ENCODE results near the gene NACC2.
A peak's percentile ranks its signal among the peaks of the same experiment; 100 is the strongest.

The NACC2 gene

DNA sequence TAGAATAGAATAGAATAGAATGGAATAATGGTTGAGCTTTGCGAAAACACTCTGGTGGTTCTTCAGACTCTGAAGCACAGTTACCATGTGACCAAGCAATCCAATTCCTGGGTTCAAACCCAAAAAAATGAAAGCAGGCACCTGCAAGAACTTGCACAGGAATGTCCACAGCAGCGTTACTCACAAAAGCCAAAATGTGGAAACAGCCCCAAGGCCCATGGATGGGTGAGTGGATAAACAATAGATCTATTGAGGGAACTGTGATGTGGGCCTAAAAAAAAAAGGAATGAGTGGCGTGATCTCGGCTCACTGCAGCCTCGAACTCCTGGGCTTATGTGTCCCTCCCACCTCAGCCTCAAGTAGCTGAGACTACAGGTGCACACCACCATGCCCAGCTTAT lies 45.0 kb upstream of the NACC2 start:
- Histone ChIP-seq H3K4me3 (ENCODE audit: low read length in 2 of 2) (no peak overlapping the region), H2AK5ac (ENCODE audit: low read depth, low read length) (no peak overlapping the region)
- WGBS, 2 donors (ENCODE audit: extremely low coverage in 2 of 2, insufficient read length in 2 of 2, insufficient replicate concordance in 1 of 2): no CpG with 5 or more reads among the region's 5 CpGs

GRCh38 chr9:136138566-136138965 lies 43.5 kb upstream of the NACC2 start:
- peak overlapping the region in 1 of 2 donors; percentile 5 for H3K4me3 ChIP-seq (ENCODE audit: low read length in 2 of 2)
- no peak overlapping the region for H2BK12ac ChIP-seq (ENCODE audit: low read length)
- H2AFZ ChIP-seq (ENCODE audit: low read length): no peak overlapping the region
- no peak overlapping the region for H4K8ac ChIP-seq (ENCODE audit: low read depth, low read length)
- H3K4me1 ChIP-seq (ENCODE audit: control insufficient read depth in 2 of 2, insufficient read depth in 1 of 2, low read depth in 1 of 2, low read length in 2 of 2): peaks cover 6 to 11% of the 10 kb centered on the region in 2 donors
- no peak overlapping the region for H2BK15ac ChIP-seq (ENCODE audit: low read length)
- no peak overlapping the region for H2AK5ac ChIP-seq (ENCODE audit: low read depth, low read length)
- H3K4me2 ChIP-seq (ENCODE audit: insufficient read depth, low read length, poor library complexity, severe bottlenecking): no peak overlapping the region
- no peak overlapping the region for H3K18ac ChIP-seq (ENCODE audit: low read length)
- H3K27me3 ChIP-seq (ENCODE audit: control insufficient read depth in 3 of 3, insufficient read depth in 3 of 3, low read depth in 1 of 3, low read length in 3 of 3): peaks cover under 1 to 60% (median 13%) of the 10 kb centered on the region in 3 experiments
- H4K91ac ChIP-seq (ENCODE audit: low read depth, low read length, poor library complexity): no peak overlapping the region
- H3K9ac ChIP-seq (ENCODE audit: low read depth, low read length, poor library complexity): no peak overlapping the region
- no CpG with 5 or more reads among the region's 9 CpGs for WGBS, 2 donors (ENCODE audit: extremely low coverage in 2 of 2, insufficient read length in 2 of 2, insufficient replicate concordance in 1 of 2)
- H3K4ac ChIP-seq (ENCODE audit: low read length): no peak overlapping the region
- H3K79me1 ChIP-seq (ENCODE audit: low read depth, low read length): no peaks in the 10 kb centered on the region
- H2BK120ac ChIP-seq (ENCODE audit: low read depth, low read length): no peak overlapping the region
- H3K23ac ChIP-seq (ENCODE audit: low read depth, low read length, poor library complexity): no peak overlapping the region
- DNase-seq (ENCODE audit: low spot score): peak; percentile 56
- H3K27ac ChIP-seq (replicated peaks; ENCODE audit: low read length): no peak overlapping the region
- H3K14ac ChIP-seq (ENCODE audit: low read length): no peak overlapping the region
- H2BK5ac ChIP-seq (ENCODE audit: low read length): no peak overlapping the region
- no peaks in the 10 kb centered on the region for H3K36me3 ChIP-seq (replicated peaks in 1 of 2; ENCODE audit: control insufficient read depth in 2 of 2, insufficient read depth in 2 of 2, low read length in 2 of 2)
- H3K9me3 ChIP-seq (replicated peaks in 1 of 2; ENCODE audit: control insufficient read depth in 2 of 2, insufficient read depth in 1 of 2, low read depth in 1 of 2, low read length in 2 of 2): no peaks in the 10 kb centered on the region

More for the DNA sequence above, 45.0 kb upstream of the NACC2 start:
- Histone ChIP-seq H2BK120ac (ENCODE audit: low read depth, low read length) (no peak overlapping the region), H3K9me3 (replicated peaks in 1 of 2; ENCODE audit: control insufficient read depth in 2 of 2, insufficient read depth in 1 of 2, low read depth in 1 of 2, low read length in 2 of 2) (no peaks in the 10 kb centered on the region), H3K18ac (ENCODE audit: low read length) (no peak overlapping the region), H3K4me1 (ENCODE audit: control insufficient read depth in 2 of 2, insufficient read depth in 1 of 2, low read depth in 1 of 2, low read length in 2 of 2) (peaks cover 2 to 9% of the 10 kb centered on the region in 2 donors), H3K4ac (ENCODE audit: low read length) (no peak overlapping the region), H4K8ac (ENCODE audit: low read depth, low read length) (no peak overlapping the region), H2BK12ac (ENCODE audit: low read length) (no peak overlapping the region), H3K27me3 (ENCODE audit: control insufficient read depth in 3 of 3, insufficient read depth in 3 of 3, low read depth in 1 of 3, low read length in 3 of 3) (peaks cover 0 to 57% (median 3%) of the 10 kb centered on the region in 3 experiments), H3K4me2 (ENCODE audit: insufficient read depth, low read length, poor library complexity, severe bottlenecking) (no peak overlapping the region), H3K79me1 (ENCODE audit: low read depth, low read length) (no peaks in the 10 kb centered on the region), H2BK15ac (ENCODE audit: low read length) (no peak overlapping the region), H3K14ac (ENCODE audit: low read length) (no peak overlapping the region), H2AFZ (ENCODE audit: low read length) (no peak overlapping the region), H4K91ac (ENCODE audit: low read depth, low read length, poor library complexity) (no peak overlapping the region), H3K9ac (ENCODE audit: low read depth, low read length, poor library complexity) (no peak overlapping the region), H2BK5ac (ENCODE audit: low read length) (no peak overlapping the region), H3K27ac (replicated peaks; ENCODE audit: low read length) (no peak overlapping the region), H3K36me3 (replicated peaks in 1 of 2; ENCODE audit: control insufficient read depth in 2 of 2, insufficient read depth in 2 of 2, low read length in 2 of 2) (no peaks in the 10 kb centered on the region), H3K23ac (ENCODE audit: low read depth, low read length, poor library complexity) (no peak overlapping the region)
- no peak for DNase-seq (ENCODE audit: low spot score)

- H3K36me3 ChIP-seq (replicated peaks in 1 of 2; ENCODE audit: control insufficient read depth in 2 of 2, insufficient read depth in 2 of 2, low read length in 2 of 2): no peaks in the 10 kb centered on the region
- H3K14ac ChIP-seq (ENCODE audit: low read length): no peak overlapping the region
- no peak overlapping the region for H4K91ac ChIP-seq (ENCODE audit: low read depth, low read length, poor library complexity)
- no peaks in the 10 kb centered on the region for H3K9me3 ChIP-seq (replicated peaks in 1 of 2; ENCODE audit: control insufficient read depth in 2 of 2, insufficient read depth in 1 of 2, low read depth in 1 of 2, low read length in 2 of 2)
- H3K9ac ChIP-seq (ENCODE audit: low read depth, low read length, poor library complexity): peak overlapping the region; percentile 4
- H2AFZ ChIP-seq (ENCODE audit: low read length): no peak overlapping the region
- H2AK5ac ChIP-seq (ENCODE audit: low read depth, low read length): peak overlapping the region; percentile 37
- peaks cover 8% of the 10 kb centered on the region in 2 donors for H3K4me1 ChIP-seq (ENCODE audit: control insufficient read depth in 2 of 2, insufficient read depth in 1 of 2, low read depth in 1 of 2, low read length in 2 of 2)
- H4K8ac ChIP-seq (ENCODE audit: low read depth, low read length): peak overlapping the region; percentile 82
- H2BK120ac ChIP-seq (ENCODE audit: low read depth, low read length): no peak overlapping the region
- DNase-seq (ENCODE audit: low spot score): no peak
- peak overlapping the region; percentile 71 for H3K18ac ChIP-seq (ENCODE audit: low read length)
- no peak overlapping the region for H3K4me3 ChIP-seq (ENCODE audit: low read length in 2 of 2)
- H3K4ac ChIP-seq (ENCODE audit: low read length): no peak overlapping the region
- peaks cover 3 to 61% (median 19%) of the 10 kb centered on the region in 3 experiments for H3K27me3 ChIP-seq (ENCODE audit: control insufficient read depth in 3 of 3, insufficient read depth in 3 of 3, low read depth in 1 of 3, low read length in 3 of 3)
- no peaks in the 10 kb centered on the region for H3K79me1 ChIP-seq (ENCODE audit: low read depth, low read length)
- H2BK5ac ChIP-seq (ENCODE audit: low read length): no peak overlapping the region
- peak overlapping the region; percentile 83 for H2BK15ac ChIP-seq (ENCODE audit: low read length)
- peak overlapping the region; percentile 58 for H2BK12ac ChIP-seq (ENCODE audit: low read length)
- H3K27ac ChIP-seq (replicated peaks; ENCODE audit: low read length): no peak overlapping the region
- H3K23ac ChIP-seq (ENCODE audit: low read depth, low read length, poor library complexity): peak overlapping the region; percentile 65
- H3K4me2 ChIP-seq (ENCODE audit: insufficient read depth, low read length, poor library complexity, severe bottlenecking): no peak overlapping the region
- no CpG with 5 or more reads among the region's 27 CpGs for WGBS, 2 donors (ENCODE audit: extremely low coverage in 2 of 2, insufficient read length in 2 of 2, insufficient replicate concordance in 1 of 2)
Measured at GRCh38 chr9:136137321-136138265, 42.5 kb upstream of the NACC2 start.

Measured in neuronal stem cell (in vitro differentiated cells).